GM12801 (cell line): Measurements from ENCODE around the gene UQCR10.

Experiments
- TF ChIP-seq, protein P1 (sequence below): IDR thresholded peaks from one replicate; pipeline ENCODE4 v1.5.1; 2011; ENCODE audit warnings: control low read depth; ENCODE audit not compliant: insufficient read length; ENCODE audit errors: extremely low read depth

Gene UQCR10

DNA sequence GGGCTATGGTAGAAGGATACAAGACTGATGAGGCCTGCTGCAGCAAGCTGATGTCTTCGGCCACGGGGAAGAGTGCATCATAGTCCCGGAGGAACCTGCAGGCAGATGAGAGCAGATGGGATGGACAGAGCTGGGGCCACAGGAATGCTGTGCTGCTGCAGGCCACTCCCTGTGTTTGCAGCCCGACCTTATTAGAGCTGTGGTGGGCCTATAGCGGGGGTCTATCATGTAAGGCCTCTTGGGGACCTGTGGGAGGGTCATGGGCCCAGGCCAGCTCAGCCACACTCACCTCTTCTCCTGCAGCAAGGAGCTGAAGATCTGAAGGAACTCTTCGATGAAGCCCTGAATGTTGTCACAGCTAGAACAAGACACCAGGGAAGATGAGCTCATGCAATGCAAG, 39.0 kb downstream of the UQCR10 start:
- TF ChIP-seq, protein P1, sequence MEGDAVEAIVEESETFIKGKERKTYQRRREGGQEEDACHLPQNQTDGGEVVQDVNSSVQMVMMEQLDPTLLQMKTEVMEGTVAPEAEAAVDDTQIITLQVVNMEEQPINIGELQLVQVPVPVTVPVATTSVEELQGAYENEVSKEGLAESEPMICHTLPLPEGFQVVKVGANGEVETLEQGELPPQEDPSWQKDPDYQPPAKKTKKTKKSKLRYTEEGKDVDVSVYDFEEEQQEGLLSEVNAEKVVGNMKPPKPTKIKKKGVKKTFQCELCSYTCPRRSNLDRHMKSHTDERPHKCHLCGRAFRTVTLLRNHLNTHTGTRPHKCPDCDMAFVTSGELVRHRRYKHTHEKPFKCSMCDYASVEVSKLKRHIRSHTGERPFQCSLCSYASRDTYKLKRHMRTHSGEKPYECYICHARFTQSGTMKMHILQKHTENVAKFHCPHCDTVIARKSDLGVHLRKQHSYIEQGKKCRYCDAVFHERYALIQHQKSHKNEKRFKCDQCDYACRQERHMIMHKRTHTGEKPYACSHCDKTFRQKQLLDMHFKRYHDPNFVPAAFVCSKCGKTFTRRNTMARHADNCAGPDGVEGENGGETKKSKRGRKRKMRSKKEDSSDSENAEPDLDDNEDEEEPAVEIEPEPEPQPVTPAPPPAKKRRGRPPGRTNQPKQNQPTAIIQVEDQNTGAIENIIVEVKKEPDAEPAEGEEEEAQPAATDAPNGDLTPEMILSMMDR, result no peak

- TF ChIP-seq, protein P1, result no peak
Observed at GRCh38 chr22:29810216-29810615, 43.0 kb downstream of the UQCR10 start.

DNA sequence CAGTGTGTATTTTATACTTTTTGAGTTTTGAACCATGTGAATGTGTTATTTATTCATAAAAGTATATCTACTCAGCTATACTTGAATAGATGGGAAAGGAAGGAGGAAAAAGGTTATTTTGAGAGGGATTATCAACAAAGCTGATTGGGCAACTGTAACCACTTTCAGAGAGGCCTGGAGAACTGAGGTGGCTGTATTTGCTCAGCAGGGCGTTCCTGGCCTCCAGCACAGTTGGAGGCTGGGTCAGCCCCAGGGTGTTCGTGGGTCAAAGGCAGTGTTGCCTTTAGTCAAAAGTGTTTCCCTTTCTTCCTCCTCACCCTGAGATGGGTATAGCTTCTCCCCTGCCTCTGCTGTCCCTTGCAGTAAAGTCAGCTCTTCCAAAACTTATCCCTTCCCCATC, 44.2 kb downstream of the UQCR10 start:
- TF ChIP-seq, protein P1, result no peak

- TF ChIP-seq, protein P1, result no peak
Observed at GRCh38 chr22:29813126-29813525, 46.0 kb downstream of the UQCR10 start.

DNA sequence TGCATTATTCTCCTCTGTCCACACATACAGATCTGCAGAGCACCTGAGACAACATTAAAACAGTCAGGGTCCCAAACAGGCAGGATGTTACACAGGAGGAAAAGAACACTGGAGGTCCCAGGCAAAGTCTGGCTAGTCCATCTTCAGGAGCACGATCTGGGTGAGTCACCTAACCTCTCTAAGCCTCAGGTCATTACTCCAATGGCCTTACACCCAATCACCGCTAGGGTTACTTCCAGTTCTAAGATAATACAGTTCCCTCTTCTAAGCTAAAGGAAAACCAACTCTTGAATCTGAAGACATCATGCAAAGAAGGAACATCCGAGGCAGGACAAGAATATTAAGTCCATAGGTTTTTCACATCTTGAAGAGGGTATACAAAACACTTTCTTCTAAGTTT, 46.4 kb downstream of the UQCR10 start:
- TF ChIP-seq, protein P1, result no peak

DNA sequence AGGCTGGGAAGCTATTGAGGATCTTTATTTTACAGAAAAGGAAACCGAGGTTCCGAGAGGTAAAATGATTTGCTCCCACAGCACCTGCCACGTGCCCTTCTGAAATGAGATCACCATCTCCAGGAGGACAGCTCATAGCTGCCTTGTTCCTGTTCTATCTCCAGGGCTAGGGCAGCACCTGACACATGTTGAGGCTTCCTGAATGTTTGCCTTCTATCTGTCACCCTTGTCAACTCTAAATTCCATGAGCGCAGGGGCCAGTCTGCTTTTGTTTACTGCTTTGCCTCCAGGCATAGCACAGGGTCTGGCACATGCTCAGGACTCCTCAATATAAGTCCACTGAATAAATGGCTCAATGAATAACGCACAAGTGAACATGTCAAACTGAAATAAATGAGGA, 46.8 kb downstream of the UQCR10 start:
- TF ChIP-seq, protein P1, result no peak

GRCh38 chr22:29815580-29815979, 48.4 kb downstream of the UQCR10 start:
- TF ChIP-seq, protein P1, result no peak

DNA sequence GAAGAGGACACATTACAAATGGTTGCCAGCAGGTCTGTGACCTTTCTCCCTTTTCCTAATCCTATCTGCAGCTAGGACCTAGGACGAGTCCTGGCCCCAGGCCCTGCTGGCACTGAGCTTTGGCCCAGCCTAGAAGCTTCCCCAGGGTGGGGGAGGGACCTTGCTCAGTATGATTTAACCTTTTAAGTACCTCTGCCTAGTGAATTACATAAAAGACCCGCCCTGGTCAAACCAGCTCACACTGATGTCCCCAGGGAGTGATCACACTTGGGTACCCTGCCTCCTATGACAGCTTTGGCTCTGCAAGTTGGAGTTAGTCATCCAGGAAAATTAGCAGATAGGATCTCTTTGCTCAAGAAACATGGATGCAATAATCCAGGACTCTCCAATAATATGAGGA, 49.0 kb downstream of the UQCR10 start:
- TF ChIP-seq, protein P1, result no peak
